ENCODE measurements around the gene PRAME. TPM values are rescaled to one million over a fixed set of nuclear protein-coding genes. Genes with fewer than 3 reads are reported as not detected.

PRAME gene
- total and polyA plus RNA-seq, 2 of the 13 experiments (the other 11 are each of a cell fraction or from before 2014, with no cell fraction given), result 0.11 to 0.83 TPM

- in situ Hi-C loops (cut with HindIII; ENCODE audit: extremely low pct_ligation_motif_present, low pct_unique_long_range_greater_than_20kb), result no loop called here
- CTCF ChIA-PET (ENCODE audit: low intra/inter-chr PET ratio, low total read pairs), result no interaction called here
- FAIRE-seq (no peak), ATAC-seq (no peak), DNase-seq (ENCODE audit: low spot score) (no peak)
- Histone ChIP-seq H3K9ac (ENCODE audit: insufficient read depth, low read depth, low read length) (no peak overlapping the region), H3K4me2 (ENCODE audit: low read depth, low read length) (no peak overlapping the region), H3K4me1 (ENCODE audit: insufficient read depth, low read length) (no peaks in the 10 kb centered on the region; the same call in 1 of the 2 replicates), H4K20me1 (ENCODE audit: insufficient read depth, low read length) (no peaks in the 10 kb centered on the region), H3K36me3 (replicated peaks in 1 of 2; ENCODE audit: control insufficient read depth in 1 of 2, insufficient read depth in 2 of 2, low read length in 2 of 2) (no peaks in the 10 kb centered on the region), H3K4me3 (replicated peaks in 1 of 3; ENCODE audit: insufficient read depth in 1 of 3, low read depth in 2 of 3, low read length in 3 of 3) (no peak overlapping the region), H3K79me2 (ENCODE audit: insufficient read depth, low read length) (no peaks in the 10 kb centered on the region), H2AFZ (ENCODE audit: low read length) (no peak overlapping the region), H3K27ac (ENCODE audit: extremely low read length, insufficient read depth, low read length) (no peak overlapping the region), H3K9me3 (ENCODE audit: low read length) (no peaks in the 10 kb centered on the region), H3K27me3 (ENCODE audit: control insufficient read depth in 1 of 2, insufficient read depth in 2 of 2, low read length in 2 of 2) (peaks cover 0 to 1% of the 10 kb centered on the region in 2 experiments; a peak in 1 of 5 replicates)
- intact Hi-C loops (cut with micrococcal nuclease; ENCODE audit: unreplicated experiment), result no loop called here
- WGBS (ENCODE audit: low lambda C conversion rate), result 74% methylated on average over 14 of the region's 14 CpGs
- POLR2A ChIA-PET, result no interaction called here
- BruUV-seq (replicated peaks), result no TSS peak
- no peak for TF ChIP-seq ZBED4 (CRISPR knock-in tag; IDR thresholded peaks at IDR 0.05; ENCODE audit: borderline replicate concordance)
- no peak for TF ChIP-seq EEA1 (CRISPR knock-in tag; IDR thresholded peaks at IDR 0.05; ENCODE audit: borderline replicate concordance)
- no peak for TF ChIP-seq ATF5 (CRISPR knock-in tag; IDR thresholded peaks at IDR 0.05; ENCODE audit: low read depth)
- no peak for TF ChIP-seq STAG1 (CRISPR knock-in tag; IDR thresholded peaks at IDR 0.05)
- TF ChIP-seq RFXAP (CRISPR knock-in tag; IDR thresholded peaks at IDR 0.05; ENCODE audit: borderline replicate concordance), result no peak
Measured at GRCh38 chr22:22556578-22556977, 2.5 kb downstream of the PRAME start.

All from HepG2 (cell line).